Activated naive CD8-positive, alpha-beta T cell treated with anti-CD3 and anti-CD28 coated beads, Interleukin-2, amount 50 U/mL, for 16 hours (primary cell): ENCODE measurements around the gene DPY19L3.
"Not testable (repeated sequence)": the region's sequence is repeated elsewhere in the genome, so short reads cannot be mapped to it uniquely, and the experiment has no call there.

Source experiments
- DNase-seq: peaks from one replicate; pipeline ENCODE4 v3.0.0-alpha.2; 2020; ENCODE audit warnings: low read depth, low spot score

Gene DPY19L3

GRCh38 chr19:32396046-32396652 is 9.4 kb upstream of the DPY19L3 start:
- no peak for DNase-seq

DNA sequence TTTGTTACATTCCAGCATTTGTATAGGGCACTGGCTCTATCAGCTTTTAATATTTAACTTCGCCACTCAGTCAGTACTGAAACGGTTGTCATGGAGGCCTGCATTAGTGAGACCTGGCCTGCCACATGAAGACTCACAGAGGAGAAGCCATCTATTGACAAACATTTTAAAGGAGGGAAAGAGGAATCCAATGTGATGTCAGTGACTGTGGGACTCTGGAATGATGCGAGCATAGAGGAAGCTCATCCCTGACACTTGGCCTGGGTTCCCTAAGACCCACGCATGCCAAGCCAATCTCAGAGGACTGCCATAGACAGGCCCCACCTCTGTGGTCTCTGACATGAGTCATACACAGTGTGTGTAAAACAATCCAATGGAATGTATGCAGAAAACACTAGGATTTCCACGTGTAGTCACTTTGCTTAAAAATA is 7.9 kb upstream of the DPY19L3 start:
- DNase-seq: no peak

GRCh38 chr19:32401992-32402391 is 3.6 kb upstream of the DPY19L3 start:
- DNase-seq: no peak

DNA sequence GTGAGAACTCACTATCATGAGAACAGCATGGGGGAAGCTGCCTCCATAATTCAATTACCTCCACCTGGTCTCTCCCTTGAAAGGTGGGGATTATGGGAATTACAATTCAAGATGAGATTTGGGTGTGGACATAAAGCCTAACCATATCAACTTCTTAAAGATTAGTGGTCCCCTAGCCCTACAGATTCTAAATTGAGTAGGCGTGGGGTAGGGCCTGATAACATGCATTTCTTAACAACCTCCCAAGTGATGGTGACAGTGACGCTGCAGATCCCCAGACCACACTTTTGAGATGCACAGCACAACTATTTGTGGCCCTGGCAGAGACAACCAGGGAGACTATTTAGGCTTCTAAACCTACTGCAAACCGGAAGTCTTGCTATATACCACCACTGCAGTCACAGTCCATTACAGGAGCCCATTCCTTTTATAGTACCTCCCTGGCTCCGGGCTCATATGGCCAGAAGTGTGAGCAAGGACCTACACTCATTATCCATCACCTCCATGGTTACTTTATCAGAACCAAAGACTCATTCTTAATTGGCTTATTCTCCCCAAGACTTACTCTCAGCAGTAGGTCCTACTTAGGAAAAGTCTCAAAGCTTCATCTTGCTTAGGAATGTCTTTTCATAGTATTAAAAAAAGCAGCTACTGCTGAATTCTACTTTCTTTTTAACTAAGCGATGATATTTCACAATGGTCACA is 2.1 kb upstream of the DPY19L3 start:
- DNase-seq: no peak

DNA sequence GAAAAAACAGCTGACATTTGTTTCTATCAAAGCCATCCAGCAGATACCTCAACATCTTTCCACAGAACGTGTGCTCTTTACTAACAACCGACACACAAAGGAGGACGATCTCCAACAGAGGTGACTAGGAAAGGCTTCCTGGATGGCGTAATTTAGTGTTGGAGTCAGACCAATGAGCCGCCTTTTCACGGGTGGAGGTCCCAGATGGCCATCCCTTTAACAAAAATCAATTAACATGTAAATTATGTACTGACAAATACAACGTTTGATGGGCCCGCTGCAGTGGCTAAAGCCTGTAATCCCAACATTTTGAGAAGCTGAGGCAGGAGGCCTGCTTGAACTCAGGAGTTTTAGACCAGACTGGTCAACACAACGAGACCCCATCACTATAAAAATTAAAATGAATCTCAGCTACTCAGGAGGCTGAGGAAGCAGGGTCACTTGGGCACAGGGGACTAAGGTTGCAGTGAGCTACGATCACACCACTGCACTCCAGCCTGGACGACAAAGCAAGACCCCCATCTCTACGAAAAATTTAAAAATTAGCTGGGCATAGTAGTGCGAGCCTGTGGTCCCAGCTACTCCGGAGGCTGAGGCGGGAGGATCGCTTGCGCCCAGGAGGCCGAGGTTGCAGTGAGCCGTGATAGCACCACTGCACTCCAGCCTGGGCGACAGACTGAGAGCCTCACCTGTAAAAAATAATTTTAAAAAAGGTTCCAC is 1.2 kb upstream of the DPY19L3 start:
- DNase-seq: no peak

DNA sequence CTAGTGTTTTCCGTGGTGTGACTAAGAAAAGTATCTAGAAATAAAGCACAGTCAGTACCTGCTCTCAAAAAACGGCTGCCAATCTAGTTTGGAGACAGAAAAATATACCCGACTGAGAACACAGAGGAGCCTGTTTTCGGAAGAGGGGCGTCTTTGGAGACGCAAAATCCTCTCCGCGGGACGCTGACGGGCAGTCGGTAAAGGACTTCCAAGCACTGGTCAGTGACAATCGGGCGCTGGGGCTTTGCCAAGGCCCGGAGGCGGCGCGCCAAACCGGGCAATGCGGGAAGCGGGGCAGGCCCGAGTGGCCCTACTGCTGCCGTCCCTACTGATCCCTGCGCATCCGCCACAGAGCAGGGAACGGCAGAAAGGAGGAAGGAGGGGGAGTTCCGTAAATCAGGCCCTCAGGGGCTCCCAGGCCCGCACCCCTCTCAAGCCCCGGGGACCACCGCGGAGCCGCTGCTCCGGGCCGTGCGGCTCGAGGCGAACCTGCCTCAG is 588 bp upstream of the DPY19L3 start:
- DNase-seq: no peak

DNA sequence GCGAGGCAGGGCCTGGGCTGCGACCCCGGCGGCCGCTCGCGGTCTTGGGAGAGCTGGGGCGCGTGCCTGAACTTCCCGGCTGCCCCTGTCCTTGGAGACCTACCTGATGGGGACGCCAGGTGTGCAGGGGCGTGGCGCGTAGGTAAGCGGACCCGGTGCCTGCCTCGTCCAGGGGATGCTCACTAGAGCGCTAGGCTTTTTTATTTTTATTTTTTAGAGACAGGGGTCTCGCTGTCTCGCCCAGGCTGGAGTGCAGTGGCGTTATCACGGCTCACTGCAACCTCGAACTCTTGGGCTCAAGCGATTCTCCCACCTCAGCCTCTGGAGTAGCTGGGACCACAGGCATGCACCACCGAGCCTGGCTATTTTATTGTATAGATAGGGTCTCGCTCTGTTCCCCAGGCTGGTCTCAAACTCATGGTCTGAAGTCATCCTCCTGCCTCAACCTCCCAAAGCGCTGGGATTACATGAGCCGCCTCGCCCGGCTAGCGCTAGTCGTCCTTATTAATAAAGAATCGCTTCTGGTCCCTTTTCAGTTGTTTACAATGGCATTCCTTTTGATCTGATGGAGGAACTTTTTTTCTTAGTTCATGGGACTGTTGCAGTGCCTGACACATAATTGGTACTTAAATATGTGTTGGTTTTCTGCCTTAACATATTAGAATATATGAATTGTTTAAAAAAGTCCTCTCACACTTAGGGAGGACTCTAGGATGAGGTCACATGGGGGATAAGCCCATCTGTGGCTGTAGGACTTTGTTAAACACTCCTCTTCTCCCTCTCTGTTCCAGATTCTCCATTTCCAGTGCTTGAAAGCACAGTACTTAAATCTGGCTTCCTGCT is 812 bp downstream of the DPY19L3 start:
- DNase-seq: no peak

DNA sequence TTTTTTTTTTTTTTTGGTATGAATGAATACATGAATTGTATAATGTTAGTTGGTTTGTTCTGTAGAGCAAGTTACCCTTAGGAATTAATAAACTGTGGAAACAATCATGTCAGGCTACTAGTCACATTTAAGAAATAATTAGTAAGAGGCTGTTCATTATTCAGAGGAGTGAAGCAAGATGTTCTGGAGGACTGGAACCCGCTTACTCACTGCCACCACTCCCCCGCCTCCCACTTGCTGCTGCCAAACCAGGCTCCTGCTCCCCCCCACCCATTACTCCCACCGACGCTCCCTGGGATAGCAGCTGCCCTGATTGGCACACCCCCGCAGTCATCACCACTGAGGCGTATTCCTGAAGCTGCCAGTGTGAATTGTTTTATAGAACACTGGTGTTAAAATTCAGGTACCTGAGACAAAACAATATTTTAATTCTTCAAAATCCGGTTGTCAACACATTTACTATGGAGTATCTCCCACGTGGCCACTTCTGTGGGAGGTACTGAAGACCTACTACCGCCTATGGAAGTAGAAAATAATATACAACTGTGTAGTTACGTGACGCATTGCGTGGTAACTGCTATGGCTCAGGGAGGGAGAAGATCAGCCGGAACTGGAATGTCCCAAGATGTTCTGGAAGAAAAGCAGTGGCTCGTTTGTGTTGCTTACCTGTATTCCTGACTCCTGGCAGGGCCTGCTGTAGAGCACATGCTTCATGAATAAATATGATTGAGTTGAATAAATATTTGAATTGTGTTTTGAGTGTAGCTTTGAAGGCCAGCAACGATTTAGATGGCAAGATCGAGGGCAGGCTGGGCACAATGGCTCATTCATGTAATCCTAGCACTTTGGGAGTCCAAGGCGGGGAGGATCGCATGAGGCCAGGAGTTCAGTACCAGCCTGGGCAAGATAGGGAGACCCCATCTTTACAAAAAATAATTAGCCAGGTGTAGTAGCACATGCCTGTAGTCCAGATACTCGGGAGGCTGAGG is 1.7 kb downstream of the DPY19L3 start:
- DNase-seq: no peak

- DNase-seq: no peak
Measured at GRCh38 chr19:32415246-32415645, 9.7 kb downstream of the DPY19L3 start.

DNA sequence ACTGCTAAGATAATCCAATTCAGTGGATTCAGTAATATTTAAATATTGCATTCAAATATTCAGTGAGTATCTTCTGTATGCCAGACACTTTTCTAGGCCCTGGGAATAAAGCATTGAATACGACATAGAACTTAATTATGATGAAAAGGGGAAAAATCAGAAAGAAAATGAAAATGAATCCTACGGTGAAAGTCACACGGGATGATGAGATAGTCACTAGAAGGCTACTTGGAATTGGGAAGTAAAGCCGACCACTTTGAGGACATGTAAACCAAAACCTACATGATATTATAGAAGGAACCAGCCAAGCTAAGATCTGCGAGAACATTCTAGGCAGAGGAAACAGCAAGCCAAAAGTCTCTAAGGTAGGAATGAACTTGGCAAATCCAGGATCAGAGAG is 10.1 kb downstream of the DPY19L3 start:
- DNase-seq: no peak

DNA sequence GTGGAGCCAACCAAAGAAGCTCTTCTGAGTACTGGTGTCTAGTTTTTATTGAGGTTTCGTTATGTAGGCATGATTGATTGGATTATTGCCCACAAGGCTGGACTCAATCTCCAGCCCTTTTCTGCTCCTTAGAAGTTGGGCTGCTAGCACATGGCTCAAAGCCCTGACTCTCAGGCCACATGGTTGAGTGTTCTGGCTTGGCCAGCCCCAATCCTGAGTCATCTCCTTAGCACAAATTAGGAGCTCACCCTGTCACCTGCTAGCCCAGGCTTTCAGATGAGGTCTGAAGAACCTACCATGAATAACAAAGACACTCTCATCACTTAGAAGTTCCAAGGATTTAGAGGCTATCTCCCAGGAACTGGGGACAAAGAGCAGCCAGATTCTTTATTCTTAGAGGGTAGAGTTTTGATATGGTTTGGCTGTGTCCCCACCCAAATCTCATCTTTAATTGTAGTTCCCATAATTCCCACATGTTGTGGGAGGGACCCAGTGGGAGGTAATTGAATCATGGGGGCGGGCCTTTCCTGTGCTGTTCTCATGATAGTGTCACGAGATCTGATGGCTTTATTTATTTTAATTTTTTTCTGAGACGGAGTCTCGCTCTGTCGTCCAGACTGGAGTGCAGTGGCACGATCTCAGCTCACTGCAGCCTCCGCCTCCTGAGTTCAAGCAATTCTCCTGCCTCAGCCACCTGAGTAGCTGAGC is 11.3 kb downstream of the DPY19L3 start:
- no peak for DNase-seq

- no peak for DNase-seq
Measured at GRCh38 chr19:32418155-32418554, 12.6 kb downstream of the DPY19L3 start.

DNA sequence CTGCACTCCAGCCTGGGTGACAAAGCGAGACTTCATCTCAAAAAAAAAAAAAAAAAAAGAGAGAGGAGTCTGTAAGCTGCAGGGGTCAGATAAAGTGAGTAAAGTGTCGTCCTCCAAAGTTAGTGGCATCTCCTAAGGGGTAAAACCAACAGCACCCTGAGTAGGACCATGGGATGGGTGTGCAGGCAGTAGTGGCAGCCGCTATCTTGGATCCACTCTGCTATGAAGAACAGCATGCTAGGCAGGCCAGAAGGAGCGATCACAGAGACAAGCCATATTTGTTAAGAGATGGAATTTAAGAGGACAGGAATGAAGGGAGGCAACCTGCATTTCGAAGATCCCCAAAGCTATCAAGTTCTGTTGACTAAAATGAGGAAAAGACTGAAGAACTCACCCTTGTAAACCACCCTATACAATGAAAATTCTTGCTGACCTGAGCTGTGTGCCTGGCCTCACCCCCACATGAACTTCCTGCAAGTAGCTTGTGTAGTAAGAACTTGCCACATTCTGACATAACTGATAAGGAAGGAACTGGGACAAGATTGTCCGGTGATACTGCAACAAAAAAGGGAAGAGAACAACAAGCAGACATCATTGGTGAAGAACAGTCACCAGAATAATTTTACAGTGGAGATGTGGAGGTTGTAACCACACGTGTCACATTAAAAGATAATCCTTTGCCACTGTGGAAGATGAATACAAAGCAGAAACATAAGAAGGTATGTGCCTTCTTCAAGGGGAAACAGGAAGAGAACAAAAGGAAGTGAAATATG is 16.2 kb downstream of the DPY19L3 start:
- DNase-seq: no peak

DNA sequence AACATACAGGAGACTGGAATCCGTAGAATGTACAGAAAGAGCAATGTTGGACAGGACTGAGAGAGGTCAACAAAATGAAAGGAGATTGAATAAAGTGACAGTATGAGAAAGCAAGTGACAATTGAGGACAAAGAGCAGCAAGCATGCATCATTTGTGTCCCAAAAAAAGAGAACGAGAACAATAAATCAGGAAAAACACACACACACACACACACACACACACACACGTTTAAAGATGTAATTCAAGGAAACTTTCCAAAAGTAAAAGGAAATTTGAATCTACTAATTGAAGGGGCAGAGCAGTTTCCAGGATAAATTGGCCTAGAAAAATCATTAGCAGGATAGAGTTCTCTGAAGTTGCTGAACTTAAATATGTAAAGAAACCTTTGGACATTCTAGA is 16.9 kb downstream of the DPY19L3 start:
- no peak for DNase-seq

GRCh38 chr19:32423944-32424343 is 18.4 kb downstream of the DPY19L3 start:
- not testable (repeated sequence) for DNase-seq

- DNase-seq: no peak
Measured at GRCh38 chr19:32427536-32427935, 22.0 kb downstream of the DPY19L3 start.

- no peak for DNase-seq
Measured at GRCh38 chr19:32436692-32437091, 31.1 kb downstream of the DPY19L3 start.

- DNase-seq: no peak
Measured at GRCh38 chr19:32437096-32437495, 31.5 kb downstream of the DPY19L3 start.

DNA sequence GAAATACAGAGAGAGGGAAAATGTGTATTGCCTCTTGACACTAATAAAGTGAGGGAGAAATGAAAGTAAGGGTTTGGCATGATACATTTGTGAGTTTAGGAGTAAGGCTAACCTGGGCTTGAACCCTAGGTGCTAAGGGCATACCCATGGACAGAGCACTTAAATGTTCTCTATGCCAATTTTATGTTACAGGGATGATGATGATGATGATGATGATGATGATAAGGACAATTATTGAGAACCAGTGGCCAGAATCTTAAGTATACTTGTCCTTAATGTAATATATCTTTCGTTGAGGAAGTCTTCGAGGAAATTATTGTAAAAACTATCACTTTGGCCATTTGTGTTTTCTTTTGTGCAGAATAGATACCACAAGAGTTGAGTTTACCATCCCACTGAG is 33.2 kb downstream of the DPY19L3 start:
- DNase-seq: no peak
